Measurements from ENCODE around the gene RAB42. TPM values are rescaled to one million over a fixed set of nuclear protein-coding genes. Genes with fewer than 3 reads are reported as not detected.

Gene RAB42
- total RNA-seq, 5 donors from 2014 or later (not counting 1 experiment from before 2014, with no cell fraction given): not detected

DNA sequence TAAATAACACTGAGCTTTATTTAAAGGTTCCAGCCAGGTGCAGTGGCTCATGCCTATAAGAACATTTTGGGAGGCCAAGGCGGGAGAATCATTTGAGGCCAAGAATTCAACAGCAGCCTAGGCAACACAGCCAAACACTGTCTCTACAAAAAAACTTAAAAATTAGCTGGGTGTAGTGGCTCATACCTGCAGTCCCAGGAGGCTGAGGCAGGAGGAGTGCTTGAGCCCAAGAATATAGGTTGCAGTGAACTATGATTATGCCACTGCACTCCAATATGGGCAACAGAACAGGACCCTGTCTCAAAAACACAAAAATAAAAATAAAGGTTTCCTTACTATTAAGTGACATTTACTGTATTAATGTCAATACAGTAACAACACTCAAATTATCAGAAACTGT, 48.7 kb downstream of the RAB42 start:
- Mint-ChIP-seq H3K9me3 (no peaks in the 10 kb centered on the region), H3K36me3 (no peaks in the 10 kb centered on the region), H3K27ac (peak overlapping the region in 1 of 2 donors; percentile 58), H3K27me3 (no peaks in the 10 kb centered on the region), H3K4me1 (peaks cover 49 to 58% (median 54%) of the 10 kb centered on the region in 3 donors), H3K4me3 (peak overlapping the region; percentile 94 to 100 (median 95))
- peak in 28 of 35 experiments; percentile 7 to 61 (median 26) for DNase-seq
- WGBS (ENCODE audit: insufficient coverage): no CpG with 5 or more reads among the region's 1 CpG
- no peak overlapping the region for H3K4me3 ChIP-seq (ENCODE audit: control insufficient read depth in 1 of 2, extremely low read depth in 1 of 2, low read length in 1 of 2)
- CTCF ChIA-PET: interaction anchor here (1.0 to 3.3 kb wide), 3 partner anchors 96 to 236 kb away, joined by 4 to 10 read pairs (median 7); partner anchors contain the start of gene YTHDF2 (in 1 of the 2)
- ATAC-seq (replicated peaks in 1 of 4): no peak
- no peak overlapping the region for H3K27ac ChIP-seq (ENCODE audit: low read length)
- no peaks in the 10 kb centered on the region for H3K36me3 ChIP-seq (ENCODE audit: control insufficient read depth in 2 of 2, extremely low read depth in 1 of 2, insufficient read depth in 1 of 2, low read length in 1 of 2)
- POLR2A ChIA-PET: interaction anchor here in 1 of 2 donors (0.6 kb wide), 2 partner anchors 32 to 95 kb away, joined by 3 to 7 read pairs; no protein-coding TSS in a partner anchor
- no peaks in the 10 kb centered on the region for H3K9me3 ChIP-seq
- H3K4me1 ChIP-seq (ENCODE audit: control insufficient read depth in 1 of 2, extremely low read depth in 1 of 2, insufficient read depth in 2 of 2, low read length in 2 of 2): peaks cover 24 to 26% of the 10 kb centered on the region in 2 experiments
- no peaks in the 10 kb centered on the region for H3K27me3 ChIP-seq (replicated peaks in 1 of 2; ENCODE audit: control insufficient read depth in 2 of 2, extremely low read depth in 1 of 2, insufficient read depth in 2 of 2, low read length in 1 of 2)

DNA sequence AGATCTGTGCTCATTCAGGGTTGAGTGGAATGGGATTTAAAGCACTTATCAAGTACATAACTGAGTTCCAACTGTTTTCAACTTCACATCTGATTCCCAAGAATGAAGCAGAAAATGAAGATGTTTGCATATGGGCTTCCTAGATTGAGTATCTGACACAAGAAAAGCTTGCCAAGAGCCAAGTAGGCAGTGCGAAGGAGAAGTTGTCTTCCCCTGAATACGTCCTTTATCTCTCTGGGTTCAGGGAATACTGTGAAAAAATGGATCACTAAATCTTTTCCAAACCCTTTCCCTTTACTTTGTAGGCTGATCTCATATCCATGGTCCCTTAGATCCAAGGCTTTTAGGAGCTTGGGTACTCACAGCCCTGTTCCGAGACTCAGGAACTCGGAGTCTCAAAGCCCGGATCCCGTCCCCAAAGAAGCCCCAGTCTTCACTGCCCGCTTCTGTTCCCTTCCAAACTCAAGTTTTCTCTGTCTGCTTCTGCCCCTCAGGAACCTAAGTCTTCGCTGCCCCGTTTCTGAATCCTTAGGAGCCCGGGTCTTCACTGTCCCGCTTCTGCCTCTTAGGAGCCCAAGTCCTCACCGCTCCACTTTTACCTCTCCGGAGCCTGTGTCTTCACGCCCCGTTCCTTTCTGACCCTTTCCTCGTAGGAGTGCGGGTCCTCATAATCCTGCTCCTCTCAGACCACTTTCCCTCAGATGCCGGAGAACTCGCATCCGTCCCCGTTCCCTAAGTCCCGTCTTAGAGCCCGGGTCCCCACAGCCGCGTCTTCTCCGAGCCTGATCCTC, 50.2 kb downstream of the RAB42 start:
- ChIA-PET CTCF (interaction anchor here in 1 of 2 donors (1.0 to 3.3 kb wide), 8 partner anchors 26 to 540 kb away, joined by 3 to 92 read pairs (median 6); partner anchors contain the start of genes GMEB1, SRSF4 and YTHDF2), POLR2A (interaction anchor here (0.6 to 2.5 kb wide), 11 partner anchors 26 to 972 kb away, joined by 3 to 65 read pairs (median 6); partner anchors contain the start of genes YTHDF2 (in 2 of the 2), GMEB1 (in 1 of the 2) and SRSF4 (in 1 of the 2))
- Mint-ChIP-seq H3K4me1 (peaks cover 50 to 53% (median 53%) of the 10 kb centered on the region in 3 donors), H3K9me3 (no peaks in the 10 kb centered on the region), H3K27me3 (no peaks in the 10 kb centered on the region), H3K36me3 (no peaks in the 10 kb centered on the region), H3K27ac (peak overlapping the region; percentile 96 to 99), H3K4me3 (peak overlapping the region; percentile 94 to 100 (median 95))
- H3K4me1 ChIP-seq (ENCODE audit: control insufficient read depth in 1 of 2, extremely low read depth in 1 of 2, insufficient read depth in 2 of 2, low read length in 2 of 2): peaks cover 24 to 26% of the 10 kb centered on the region in 2 experiments
- H3K27me3 ChIP-seq (replicated peaks in 1 of 2; ENCODE audit: control insufficient read depth in 2 of 2, extremely low read depth in 1 of 2, insufficient read depth in 2 of 2, low read length in 1 of 2): no peaks in the 10 kb centered on the region
- peak overlapping the region; percentile 76 for H3K27ac ChIP-seq (ENCODE audit: low read length)
- H3K9me3 ChIP-seq: no peaks in the 10 kb centered on the region
- peak in 3 of 35 experiments; percentile 4 to 10 (median 6) for DNase-seq
- under 1% methylated on average over 24 of the region's 26 CpGs for WGBS (ENCODE audit: insufficient coverage)
- peak; percentile 5 to 39 (median 25) for ATAC-seq (replicated peaks in 1 of 4)
- H3K4me3 ChIP-seq (ENCODE audit: control insufficient read depth in 1 of 2, extremely low read depth in 1 of 2, low read length in 1 of 2): peak overlapping the region; percentile 88 to 92
- H3K36me3 ChIP-seq (ENCODE audit: control insufficient read depth in 2 of 2, extremely low read depth in 1 of 2, insufficient read depth in 1 of 2, low read length in 1 of 2): no peaks in the 10 kb centered on the region

DNA sequence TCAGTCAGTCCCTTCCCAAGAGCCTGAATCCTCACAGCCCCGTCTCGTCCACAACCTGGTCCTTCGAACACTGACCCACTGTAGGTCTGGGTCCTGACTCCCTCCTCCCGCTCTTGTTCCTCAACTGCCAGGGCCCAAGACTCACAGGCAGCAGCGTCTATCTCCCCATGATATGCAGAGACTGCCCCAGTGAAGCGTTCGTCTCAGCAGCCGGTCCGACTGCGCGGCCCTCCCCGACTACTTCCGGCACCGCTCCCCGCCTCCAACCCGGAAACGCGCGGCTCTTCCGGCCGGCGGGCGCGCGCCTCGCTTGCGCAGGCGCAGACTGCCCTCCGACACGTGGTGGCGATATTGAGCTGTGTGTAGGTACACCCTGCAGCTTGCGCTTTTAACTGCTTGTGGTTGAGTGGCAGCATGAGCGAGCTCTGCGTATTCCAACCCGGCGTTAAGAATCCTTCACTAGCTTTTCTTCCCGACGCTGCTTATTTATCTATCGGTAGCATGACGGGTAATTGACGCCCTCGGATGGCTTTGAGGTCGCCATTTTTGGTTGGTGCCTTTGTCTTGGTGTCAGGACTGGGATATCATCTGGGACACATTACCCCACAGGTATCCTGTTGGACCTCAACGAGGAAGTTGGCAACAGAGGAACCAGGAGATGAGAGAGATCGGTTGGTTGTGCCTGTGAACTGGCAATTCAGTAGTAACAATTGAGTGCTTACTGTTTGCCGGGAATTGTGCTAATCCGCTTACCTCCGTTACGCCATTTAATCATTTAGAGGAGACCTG, 51.0 kb downstream of the RAB42 start, which contains the start of gene TAF12:
TAF12 (minus strand) TSS at position 221 of the 789 bp plus-strand sequence. CDS start 20,986 bp downstream, outside the sequence.
- peaks cover 28 to 34% of the 10 kb centered on the region in 2 experiments for H3K4me1 ChIP-seq (ENCODE audit: control insufficient read depth in 1 of 2, extremely low read depth in 1 of 2, insufficient read depth in 2 of 2, low read length in 2 of 2)
- Mint-ChIP-seq H3K4me3 (peak within 1 kb of the TSS; percentile 94 to 100 (median 95)), H3K36me3 (no peaks in the 10 kb centered on the region), H3K27ac (peak within 1 kb of the TSS; percentile 96 to 99), H3K4me1 (peaks cover 58% of the 10 kb centered on the region in 3 donors), H3K9me3 (no peaks in the 10 kb centered on the region), H3K27me3 (no peaks in the 10 kb centered on the region)
- ATAC-seq (replicated peaks in 1 of 4) (peak; percentile 85 to 87 (median 86)), DNase-seq (peak; percentile 83 to 98 (median 91))
- CTCF ChIA-PET: interaction anchor here (0.6 to 3.3 kb wide), 19 partner anchors 11 to 1036 kb away, joined by 3 to 92 read pairs (median 4); partner anchors contain the start of genes GMEB1 (in 1 of the 2), MED18 (in 1 of the 2), SRSF4 (in 1 of the 2) and YTHDF2 (in 1 of the 2)
- peak within 1 kb of the TSS; percentile 95 for H3K27ac ChIP-seq (ENCODE audit: low read length)
- no peaks in the 10 kb centered on the region for H3K36me3 ChIP-seq (ENCODE audit: control insufficient read depth in 2 of 2, extremely low read depth in 1 of 2, insufficient read depth in 1 of 2, low read length in 1 of 2)
- no peaks in the 10 kb centered on the region for H3K9me3 ChIP-seq
- H3K4me3 ChIP-seq (ENCODE audit: control insufficient read depth in 1 of 2, extremely low read depth in 1 of 2, low read length in 1 of 2): peak within 1 kb of the TSS; percentile 88 to 92
- POLR2A ChIA-PET: interaction anchor here (0.6 to 2.5 kb wide), 31 partner anchors 9 to 1286 kb away, joined by 3 to 65 read pairs (median 6); partner anchors contain the start of genes YTHDF2 (in 2 of the 2), AHDC1 (in 1 of the 2), GMEB1 (in 1 of the 2) and SRSF4 (in 1 of the 2)
- WGBS (ENCODE audit: insufficient coverage): 0% methylated on average over 40 of the region's 49 CpGs
- H3K27me3 ChIP-seq (replicated peaks in 1 of 2; ENCODE audit: control insufficient read depth in 2 of 2, extremely low read depth in 1 of 2, insufficient read depth in 2 of 2, low read length in 1 of 2): no peaks in the 10 kb centered on the region

DNA sequence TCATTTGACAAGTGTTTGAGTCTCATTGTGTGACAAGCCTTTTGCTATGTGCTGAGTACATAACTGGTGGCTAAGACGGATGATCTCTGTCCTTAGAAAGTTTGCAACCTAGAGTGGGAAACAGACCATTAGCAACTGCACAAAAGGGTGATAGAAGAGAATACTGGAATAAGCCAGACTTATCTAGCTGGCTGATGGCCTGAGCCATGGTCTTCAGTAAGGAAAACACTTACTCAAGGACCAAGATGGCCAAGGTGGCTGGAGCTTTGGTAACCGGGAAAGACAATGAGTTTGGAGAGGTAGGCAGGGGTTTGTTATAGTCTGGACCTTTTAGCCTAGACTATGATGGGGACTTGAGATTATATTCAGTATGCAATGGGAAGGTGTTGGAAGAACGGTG, 52.4 kb downstream of the RAB42 start:
- Mint-ChIP-seq H3K27me3 (no peaks in the 10 kb centered on the region), H3K36me3 (no peaks in the 10 kb centered on the region), H3K27ac (peak overlapping the region; percentile 96 to 99), H3K9me3 (no peaks in the 10 kb centered on the region), H3K4me1 (peaks cover 60 to 68% (median 68%) of the 10 kb centered on the region in 3 donors), H3K4me3 (peak overlapping the region; percentile 94 to 100 (median 95))
- Histone ChIP-seq H3K27me3 (replicated peaks in 1 of 2; ENCODE audit: control insufficient read depth in 2 of 2, extremely low read depth in 1 of 2, insufficient read depth in 2 of 2, low read length in 1 of 2) (no peaks in the 10 kb centered on the region), H3K4me3 (ENCODE audit: control insufficient read depth in 1 of 2, extremely low read depth in 1 of 2, low read length in 1 of 2) (no peak overlapping the region), H3K27ac (ENCODE audit: low read length) (peak overlapping the region; percentile 95), H3K4me1 (ENCODE audit: control insufficient read depth in 1 of 2, extremely low read depth in 1 of 2, insufficient read depth in 2 of 2, low read length in 2 of 2) (peaks cover 29 to 42% of the 10 kb centered on the region in 2 experiments), H3K36me3 (ENCODE audit: control insufficient read depth in 2 of 2, extremely low read depth in 1 of 2, insufficient read depth in 1 of 2, low read length in 1 of 2) (no peaks in the 10 kb centered on the region), H3K9me3 (no peaks in the 10 kb centered on the region)
- POLR2A ChIA-PET: interaction anchor here (0.5 to 2.5 kb wide), 5 partner anchors 23 to 887 kb away, joined by 3 to 65 read pairs (median 4); partner anchors contain the start of gene GMEB1 (in 1 of the 2)
- 89% methylated on average over 2 of the region's 3 CpGs for WGBS (ENCODE audit: insufficient coverage)
- CTCF ChIA-PET: interaction anchor here in 1 of 2 donors (0.7 to 2.8 kb wide), 3 partner anchors 24 to 233 kb away, joined by 4 to 92 read pairs (median 33); partner anchors contain the start of genes GMEB1 and YTHDF2
- DNase-seq (no peak), ATAC-seq (replicated peaks in 1 of 4) (no peak)

Other genes starting within 250 kb of the RAB42 start
- gene PHACTR4, start 222.5 kb upstream of the RAB42 start, total RNA-seq: 10 to 100 TPM; 25.5 to 32.6 (median 31.1) TPM
- gene RCC1, start 86.2 kb upstream of the RAB42 start, total RNA-seq: 10 to 100 TPM; 13.1 to 23.2 (median 19.7) TPM
- 10 to 100 TPM; 28.6 to 47.6 (median 41.3) TPM for gene TRNAU1AP, start 39.2 kb upstream of the RAB42 start, total RNA-seq
- 10 to 100 TPM; 17.3 to 22.7 (median 20.6) TPM for gene TAF12, start 50.8 kb downstream of the RAB42 start, total RNA-seq
- not detected for gene RNU11, start 56.3 kb downstream of the RAB42 start, total RNA-seq
- gene GMEB1, start 76.5 kb downstream of the RAB42 start, total RNA-seq: 10 to 100 TPM; 15.2 to 19.0 (median 18.4) TPM
- 10 to 100 TPM; 61.3 to 77.3 (median 67.0) TPM for gene YTHDF2, start 144.7 kb downstream of the RAB42 start, total RNA-seq
- gene OPRD1, start 219.9 kb downstream of the RAB42 start, total RNA-seq: not detected